Naive thymus-derived CD8-positive, alpha-beta T cell (primary cell): ENCODE results near the gene POT1. TPM values are rescaled to one million over a fixed set of nuclear protein-coding genes. Genes with fewer than 3 reads are reported as not detected.
A peak's percentile ranks its signal among the peaks of the same experiment; 100 is the strongest.
"Not testable (repeated sequence)": the region's sequence is repeated elsewhere in the genome, so short reads cannot be mapped to it uniquely, and the experiment has no call there.

Experiments
- ATAC-seq, 2 donors: fragments of 150-1000 bp; cut with Tn5 transposase in 1 of 2; sonication (Bioruptor Pico), chemical (Tn5 transposase) in 1 of 2; 1 replicate in 1 of 2; 2 replicates in 1 of 2; pipeline ENCODE4 v1.10.0; 2021; ENCODE audit warnings: mild to moderate bottlenecking in 2 of 2, moderate library complexity in 2 of 2
- POLR2A ChIA-PET: fragments of 350-600 bp; sonication (Branson Sonifier 250); formaldehyde crosslinking; loops from one replicate; lab custom pipeline; 2021; ENCODE audit warnings: antibody characterized with exemption; lab: Charles Lee
- DNase-seq, 10 donors: peaks; one replicate each; pipeline versions ENCODE4 v3.0.0 to v3.0.0-alpha.2; 2020 to 2022
- H3K27ac Mint-ChIP-seq, 10 donors: one replicate each; pipeline ENCODE4 v1.8.0; 2020 to 2022; ENCODE audit warnings: mild to moderate bottlenecking in 10 of 10, mixed read lengths in 10 of 10, moderate library complexity in 4 of 10, inconsistent platforms in 1 of 10
- H3K27me3 Mint-ChIP-seq, 5 donors: one replicate each; pipeline ENCODE4 v1.8.0; 2021 to 2022; ENCODE audit warnings: mixed read lengths in 5 of 5
- H3K36me3 Mint-ChIP-seq, 3 donors: one replicate each; pipeline ENCODE4 v1.8.0; 2020 to 2022; ENCODE audit warnings: mixed read lengths in 3 of 3, mild to moderate bottlenecking in 2 of 3, inconsistent platforms in 1 of 3
- H3K4me1 Mint-ChIP-seq, 4 donors: one replicate each; pipeline ENCODE4 v1.8.0; 2021 to 2022; ENCODE audit warnings: mixed read lengths in 4 of 4
- H3K4me3 Mint-ChIP-seq, 10 donors: one replicate each; pipeline ENCODE4 v1.8.0; 2020 to 2022; ENCODE audit warnings: mild to moderate bottlenecking in 10 of 10, mixed read lengths in 10 of 10, moderate library complexity in 6 of 10, inconsistent platforms in 1 of 10
- H3K9me3 Mint-ChIP-seq, 9 donors: one replicate each; pipeline ENCODE4 v1.8.0; 2020 to 2022; ENCODE audit warnings: mixed read lengths in 9 of 9, mild to moderate bottlenecking in 3 of 9, inconsistent platforms in 1 of 9, moderate library complexity in 1 of 9
- polyA plus RNA-seq, 3 donors: library from polyadenylated mRNA; unstranded; fragments of 300-500 nt; fragmentation: Illumina TruSeq; gene quantifications; one replicate each; pipeline ENCODE4 v1.2.3, GENCODE V29; 2021
- total RNA-seq, 8 experiments: library from RNA in 2 of 8; stranded (reverse) in 2 of 8; gene quantifications; one replicate each; pipeline ENCODE4 v1.2.3 and lab custom pipeline; 2021 to 2026

The POT1 gene, protein sequence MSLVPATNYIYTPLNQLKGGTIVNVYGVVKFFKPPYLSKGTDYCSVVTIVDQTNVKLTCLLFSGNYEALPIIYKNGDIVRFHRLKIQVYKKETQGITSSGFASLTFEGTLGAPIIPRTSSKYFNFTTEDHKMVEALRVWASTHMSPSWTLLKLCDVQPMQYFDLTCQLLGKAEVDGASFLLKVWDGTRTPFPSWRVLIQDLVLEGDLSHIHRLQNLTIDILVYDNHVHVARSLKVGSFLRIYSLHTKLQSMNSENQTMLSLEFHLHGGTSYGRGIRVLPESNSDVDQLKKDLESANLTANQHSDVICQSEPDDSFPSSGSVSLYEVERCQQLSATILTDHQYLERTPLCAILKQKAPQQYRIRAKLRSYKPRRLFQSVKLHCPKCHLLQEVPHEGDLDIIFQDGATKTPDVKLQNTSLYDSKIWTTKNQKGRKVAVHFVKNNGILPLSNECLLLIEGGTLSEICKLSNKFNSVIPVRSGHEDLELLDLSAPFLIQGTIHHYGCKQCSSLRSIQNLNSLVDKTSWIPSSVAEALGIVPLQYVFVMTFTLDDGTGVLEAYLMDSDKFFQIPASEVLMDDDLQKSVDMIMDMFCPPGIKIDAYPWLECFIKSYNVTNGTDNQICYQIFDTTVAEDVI
- total RNA-seq (10 to 100 TPM; 29.6 to 36.1 TPM), polyA plus RNA-seq (10 to 100 TPM; 21.8 to 27.1 (median 23.5) TPM), total RNA-seq (lab: John Stamatoyannopoulos, UW) (24.6 to 53.4 (median 36.2) reads per million in 6 experiments)

DNA sequence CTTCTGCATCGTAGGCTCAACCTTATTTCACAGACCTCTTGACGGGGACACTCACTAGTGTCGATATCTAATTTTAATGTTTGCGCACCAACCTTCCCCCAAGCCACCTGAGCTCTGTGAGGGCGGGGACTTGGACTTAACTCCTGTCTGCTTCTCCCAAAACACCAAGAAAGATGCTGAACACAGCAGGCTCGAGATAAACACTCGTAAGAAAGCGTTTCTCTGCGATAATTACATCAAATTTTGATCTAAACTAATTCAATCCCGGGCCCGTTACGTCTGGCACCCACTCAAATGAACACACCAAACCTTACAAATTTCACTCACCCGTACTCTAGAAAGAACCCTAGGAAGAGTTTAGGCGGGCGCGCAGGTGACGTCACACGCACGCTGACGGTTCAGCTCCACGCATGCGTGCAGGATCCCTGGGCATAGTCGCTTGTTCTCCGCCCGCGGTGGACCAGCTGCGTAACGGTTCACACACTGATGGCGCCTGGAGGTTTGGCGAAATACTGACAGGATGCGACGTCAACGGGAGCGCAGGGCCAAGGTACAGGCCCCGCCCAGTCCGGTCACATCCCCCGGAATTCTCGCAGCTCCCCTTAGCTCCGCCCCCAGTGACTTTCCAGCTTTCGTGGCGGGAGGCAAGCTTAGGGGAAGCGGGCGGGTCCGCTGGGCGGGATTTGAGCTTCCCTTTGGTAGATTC is at the start of gene POT1:
TSS of gene POT1 (minus strand) at position 359 of the 706 bp plus-strand sequence. CDS start 32,652 bp downstream, outside the sequence.
- Mint-ChIP-seq H3K27ac (peak within 1 kb of the TSS; percentile 92 to 98 (median 96)), H3K9me3 (no peaks in the 10 kb centered on the region), H3K36me3 (peaks cover 0 to 25% (median 9%) of the 10 kb centered on the region in 3 donors), H3K4me1 (peaks cover 20 to 50% (median 45%) of the 10 kb centered on the region in 4 donors), H3K4me3 (peak within 1 kb of the TSS; percentile 87 to 99 (median 95)), H3K27me3 (no peaks in the 10 kb centered on the region)
- POLR2A ChIA-PET, result interaction anchor here (0.6 kb wide), 2 partner anchors 80 to 86 kb away, joined by 3 to 6 read pairs; no protein-coding TSS in a partner anchor
- peak; percentile 95 for ATAC-seq
- peak; percentile 91 to 98 (median 95) for DNase-seq

DNA sequence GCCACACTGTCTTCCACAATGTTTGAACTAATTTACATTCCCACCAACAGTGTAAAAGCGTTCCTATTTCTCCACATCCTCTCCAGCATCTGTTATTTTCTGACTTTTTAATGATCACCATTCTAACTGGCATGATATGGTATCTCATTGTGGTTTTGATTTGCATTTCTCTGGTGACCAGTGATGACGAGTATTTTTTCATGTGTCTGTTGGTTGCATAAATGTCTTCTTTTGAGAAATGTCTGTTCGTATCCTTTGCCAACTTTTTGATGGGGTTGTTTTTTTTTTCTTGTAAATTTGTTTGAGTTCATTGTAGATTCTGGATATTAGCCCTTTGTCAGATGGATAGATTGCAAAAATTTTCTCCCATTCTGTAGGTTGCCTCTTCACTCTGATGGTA is 45.5 kb upstream of the POT1 start:
- H3K4me1 Mint-ChIP-seq, H3K4me3 Mint-ChIP-seq, ATAC-seq, POLR2A ChIA-PET, H3K27ac Mint-ChIP-seq, DNase-seq, H3K27me3 Mint-ChIP-seq: not testable (repeated sequence)
- H3K9me3 Mint-ChIP-seq, result peaks cover 0 to 67% (median 42%) of the 10 kb centered on the region in 9 donors
- peaks cover 0 to 19% (median 13%) of the 10 kb centered on the region in 3 donors for H3K36me3 Mint-ChIP-seq

DNA sequence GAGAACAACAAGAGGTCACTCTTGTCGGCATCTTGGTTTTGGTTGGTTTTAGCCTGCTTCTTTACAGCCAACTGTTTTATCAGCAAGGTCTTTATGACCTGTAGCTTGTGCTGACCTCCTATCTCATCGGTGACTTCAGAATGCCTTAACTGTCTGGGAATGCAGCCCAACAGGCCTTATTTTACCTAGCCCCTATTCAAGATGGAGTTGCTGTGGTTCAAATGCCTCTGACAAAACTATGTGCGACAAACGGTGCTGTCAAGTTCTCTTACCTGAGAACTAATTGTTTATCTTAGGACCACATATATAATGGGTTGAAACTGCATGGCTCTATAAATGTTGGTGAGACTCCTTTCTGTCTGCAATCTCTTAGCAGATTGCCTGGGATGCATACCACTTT is 35.9 kb upstream of the POT1 start:
- POLR2A ChIA-PET, result no interaction called here
- H3K27ac Mint-ChIP-seq, result no peak overlapping the region
- H3K4me3 Mint-ChIP-seq, result no peak overlapping the region
- H3K36me3 Mint-ChIP-seq, result no peaks in the 10 kb centered on the region
- no peak for ATAC-seq
- H3K27me3 Mint-ChIP-seq, result no peaks in the 10 kb centered on the region
- peaks cover 0 to 6% (median 0%) of the 10 kb centered on the region in 9 donors for H3K9me3 Mint-ChIP-seq
- no peaks in the 10 kb centered on the region for H3K4me1 Mint-ChIP-seq
- no peak for DNase-seq

DNA sequence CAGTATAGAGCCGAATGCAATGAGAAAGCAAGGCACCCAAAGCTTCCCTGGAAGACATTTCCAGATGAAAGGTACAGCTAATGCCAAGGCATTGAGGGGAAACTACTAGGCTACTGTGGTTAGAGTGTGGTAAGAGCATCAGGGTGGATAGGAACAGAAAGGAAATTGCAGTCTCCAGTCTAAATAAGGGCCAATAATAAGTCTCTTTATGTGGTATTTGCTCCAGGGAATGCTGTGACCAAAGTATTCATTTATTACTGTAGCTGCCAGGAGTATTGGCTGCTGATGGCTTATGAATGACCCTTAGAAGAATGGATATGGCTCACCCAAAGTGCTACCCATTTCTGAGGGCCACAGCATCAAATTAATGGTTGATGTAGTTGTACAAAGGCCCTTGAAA is 30.1 kb upstream of the POT1 start:
- Mint-ChIP-seq H3K4me1 (no peaks in the 10 kb centered on the region), H3K27ac (no peak overlapping the region), H3K36me3 (peaks cover 2 to 21% (median 12%) of the 10 kb centered on the region in 3 donors), H3K9me3 (peaks cover 0 to 37% (median 15%) of the 10 kb centered on the region in 9 donors), H3K4me3 (no peak overlapping the region), H3K27me3 (no peaks in the 10 kb centered on the region)
- DNase-seq (no peak), ATAC-seq (no peak)
- POLR2A ChIA-PET, result no interaction called here

DNA sequence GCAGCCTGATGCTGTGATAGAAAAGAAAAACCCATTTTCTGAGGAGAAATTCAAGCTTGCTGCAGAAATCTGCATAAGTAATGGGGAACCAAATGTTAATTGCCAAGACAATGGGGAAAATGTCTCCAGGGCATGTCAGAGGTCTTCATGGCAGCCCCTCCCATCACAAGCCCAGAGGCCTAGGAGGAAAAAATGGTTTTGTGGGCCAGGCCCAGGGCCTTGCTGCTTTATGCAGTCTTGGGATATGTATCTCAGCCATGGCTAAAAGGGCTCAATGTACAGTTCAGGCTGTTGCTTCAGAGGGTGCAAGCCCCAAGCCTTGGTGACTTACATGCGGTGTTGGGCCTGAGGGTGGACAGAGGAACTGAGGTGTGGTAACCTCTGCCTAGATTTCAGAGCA is 28.3 kb upstream of the POT1 start:
- POLR2A ChIA-PET, DNase-seq, H3K27me3 Mint-ChIP-seq, H3K4me3 Mint-ChIP-seq, H3K27ac Mint-ChIP-seq, ATAC-seq, H3K4me1 Mint-ChIP-seq: not testable (repeated sequence)
- peaks cover 0 to 37% (median 15%) of the 10 kb centered on the region in 9 donors for H3K9me3 Mint-ChIP-seq
- peaks cover 2 to 21% (median 12%) of the 10 kb centered on the region in 3 donors for H3K36me3 Mint-ChIP-seq

DNA sequence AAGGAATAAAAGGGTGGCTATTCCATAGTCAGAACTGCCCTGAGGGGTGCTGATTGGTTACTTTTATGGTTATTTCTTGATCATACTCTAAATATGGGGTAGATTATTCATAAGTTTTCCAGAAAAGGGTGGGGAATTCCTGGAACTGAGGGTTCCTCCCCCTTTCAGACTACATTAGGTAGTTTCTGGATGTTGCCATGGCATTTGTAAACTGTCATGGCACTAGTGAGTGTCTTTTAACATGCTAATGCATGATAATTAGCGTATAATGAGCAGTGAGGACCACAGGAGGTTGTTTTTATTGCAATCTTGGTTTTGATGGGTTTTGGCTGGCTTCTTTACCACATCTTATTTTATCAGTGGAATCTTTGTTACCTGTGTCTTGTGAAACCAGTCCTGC is 26.5 kb upstream of the POT1 start:
- H3K4me3 Mint-ChIP-seq, result no peak overlapping the region
- H3K27ac Mint-ChIP-seq, result no peak overlapping the region
- peaks cover 2 to 21% (median 12%) of the 10 kb centered on the region in 3 donors for H3K36me3 Mint-ChIP-seq
- no peaks in the 10 kb centered on the region for H3K27me3 Mint-ChIP-seq
- H3K4me1 Mint-ChIP-seq, result no peaks in the 10 kb centered on the region
- DNase-seq (no peak), ATAC-seq (no peak)
- POLR2A ChIA-PET, result no interaction called here
- peaks cover 0 to 37% (median 15%) of the 10 kb centered on the region in 9 donors for H3K9me3 Mint-ChIP-seq

DNA sequence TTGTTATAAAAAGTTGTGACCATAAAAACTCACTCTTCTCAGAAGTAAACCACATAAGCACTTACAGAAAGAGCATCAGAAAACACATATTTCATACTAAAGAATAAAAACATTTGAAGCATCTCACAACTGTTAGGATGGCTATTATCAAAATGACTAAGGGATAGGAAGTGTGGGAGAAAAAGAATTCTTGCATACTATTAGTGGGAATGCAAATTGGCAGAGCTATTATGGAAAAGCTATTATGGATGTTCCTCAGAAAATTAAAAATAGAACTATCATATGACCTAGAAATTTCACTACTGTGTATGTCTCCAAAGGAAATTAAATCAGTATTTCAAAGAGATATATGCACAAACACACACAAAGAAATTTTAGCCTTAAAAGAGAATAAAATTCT is 25.2 kb upstream of the POT1 start:
- no peak for DNase-seq
- Mint-ChIP-seq H3K36me3 (peaks cover 2 to 19% (median 12%) of the 10 kb centered on the region in 3 donors), H3K27me3 (peaks cover 0 to 1% (median 0%) of the 10 kb centered on the region in 5 donors), H3K27ac (no peak overlapping the region), H3K4me3 (no peak overlapping the region), H3K9me3 (peaks cover 0 to 30% (median 15%) of the 10 kb centered on the region in 9 donors), H3K4me1 (no peaks in the 10 kb centered on the region)
- no peak for ATAC-seq
- POLR2A ChIA-PET, result no interaction called here

DNA sequence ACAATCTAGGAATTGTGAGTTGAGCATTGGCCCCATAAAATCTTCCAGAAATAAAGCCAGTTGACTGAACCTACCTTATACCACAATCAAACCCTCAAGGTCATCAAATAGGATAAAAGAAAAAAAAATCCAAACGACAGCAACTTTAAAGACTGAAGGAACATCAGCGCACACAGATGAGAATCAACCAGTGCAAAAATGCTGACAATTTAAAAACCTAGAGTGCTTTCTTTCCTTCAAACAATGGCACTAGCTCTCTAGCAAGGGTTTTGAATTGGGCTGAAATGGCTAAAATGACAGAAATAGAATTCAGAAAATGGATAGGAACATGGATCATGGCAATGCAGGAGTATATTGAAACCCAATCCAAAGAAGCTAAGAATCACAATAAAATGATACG is 16.1 kb upstream of the POT1 start:
- ATAC-seq, result no peak
- POLR2A ChIA-PET, result no interaction called here
- no peak overlapping the region for H3K4me3 Mint-ChIP-seq
- DNase-seq, result no peak
- H3K9me3 Mint-ChIP-seq, result peaks cover 9 to 33% (median 15%) of the 10 kb centered on the region in 9 donors
- peaks cover 11 to 39% (median 27%) of the 10 kb centered on the region in 3 donors for H3K36me3 Mint-ChIP-seq
- H3K27me3 Mint-ChIP-seq, result peaks cover 0 to 15% (median 3%) of the 10 kb centered on the region in 5 donors
- no peak overlapping the region for H3K27ac Mint-ChIP-seq
- peaks cover 0 to 1% (median 0%) of the 10 kb centered on the region in 4 donors for H3K4me1 Mint-ChIP-seq

DNA sequence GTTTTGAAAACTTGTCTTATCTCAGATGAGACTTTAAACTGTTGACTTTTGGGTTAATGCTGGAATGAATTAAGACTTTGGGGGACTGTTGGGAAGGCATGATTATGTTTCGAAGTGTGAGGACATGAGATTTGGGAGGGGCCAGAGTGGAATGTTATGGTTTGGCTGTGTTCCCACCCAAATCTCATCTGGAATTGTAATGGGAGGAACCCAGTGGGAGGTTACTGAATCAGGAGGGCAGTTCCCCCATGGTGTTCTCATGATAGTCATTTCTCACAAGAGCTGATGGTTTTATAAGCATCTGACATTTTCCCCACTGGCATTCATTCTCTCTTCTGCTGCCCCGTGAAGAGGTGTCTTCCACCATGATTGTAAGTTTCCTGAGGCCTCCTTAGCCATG is 13.8 kb upstream of the POT1 start:
- POLR2A ChIA-PET, result no interaction called here
- H3K27me3 Mint-ChIP-seq, result peaks cover 0 to 14% (median 3%) of the 10 kb centered on the region in 5 donors
- no peak for DNase-seq
- peaks cover 9 to 29% (median 14%) of the 10 kb centered on the region in 9 donors for H3K9me3 Mint-ChIP-seq
- peaks cover 11 to 39% (median 28%) of the 10 kb centered on the region in 3 donors for H3K36me3 Mint-ChIP-seq
- no peak overlapping the region for H3K4me3 Mint-ChIP-seq
- peaks cover 0 to 1% (median 0%) of the 10 kb centered on the region in 4 donors for H3K4me1 Mint-ChIP-seq
- no peak for ATAC-seq
- H3K27ac Mint-ChIP-seq, result no peak overlapping the region

DNA sequence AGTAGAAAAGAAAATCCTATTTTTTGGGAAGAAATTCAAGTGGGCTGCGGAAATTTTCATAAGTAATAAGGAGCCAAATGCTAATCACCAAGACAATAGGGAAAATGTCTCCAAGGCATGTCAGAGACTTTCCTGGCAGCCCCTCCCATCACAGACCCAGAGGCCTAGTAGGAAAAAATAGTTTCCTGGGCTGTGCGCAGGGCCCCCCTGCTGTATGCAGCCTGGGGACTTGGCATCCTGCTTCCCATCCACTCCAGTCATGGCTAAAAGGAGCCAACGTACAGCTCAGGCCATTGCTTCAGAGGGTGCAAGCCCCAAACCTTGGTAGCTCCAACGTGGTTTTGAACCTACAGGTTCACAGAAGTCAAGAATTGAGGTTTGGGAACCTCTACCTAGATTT is 12.8 kb upstream of the POT1 start:
- Mint-ChIP-seq H3K27me3 (peaks cover 0 to 13% (median 3%) of the 10 kb centered on the region in 5 donors), H3K4me3 (no peak overlapping the region), H3K4me1 (peaks cover 0 to 1% (median 0%) of the 10 kb centered on the region in 4 donors), H3K9me3 (peaks cover 5 to 23% (median 8%) of the 10 kb centered on the region in 9 donors), H3K36me3 (peaks cover 11 to 33% (median 24%) of the 10 kb centered on the region in 3 donors), H3K27ac (no peak overlapping the region)
- no peak for ATAC-seq
- POLR2A ChIA-PET, result no interaction called here
- DNase-seq, result no peak

DNA sequence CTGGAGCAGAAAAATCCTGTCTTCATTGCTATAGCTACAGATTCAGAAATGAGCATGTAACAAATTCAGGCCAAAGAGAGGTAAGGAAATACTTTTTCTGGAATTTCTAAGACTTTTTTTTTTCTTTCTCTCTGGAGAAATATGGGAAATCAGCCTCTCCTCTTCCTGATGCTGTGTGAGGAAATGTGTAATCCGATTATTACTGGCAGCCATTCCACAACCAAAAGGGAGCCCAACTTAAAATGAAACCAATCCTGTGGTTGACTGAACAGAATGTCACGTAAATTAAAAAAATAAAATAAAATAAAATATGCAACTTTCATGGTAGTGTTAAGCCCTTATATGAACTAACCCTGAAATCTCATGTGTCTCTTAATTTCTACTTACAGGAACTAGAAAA is 10.7 kb upstream of the POT1 start:
- Mint-ChIP-seq H3K36me3 (peaks cover 11 to 19% (median 16%) of the 10 kb centered on the region in 3 donors), H3K27me3 (peaks cover 0 to 4% (median 0%) of the 10 kb centered on the region in 5 donors), H3K4me1 (peaks cover 0 to 1% (median 0%) of the 10 kb centered on the region in 4 donors), H3K9me3 (peaks cover 0 to 3% (median 0%) of the 10 kb centered on the region in 9 donors), H3K27ac (no peak overlapping the region), H3K4me3 (no peak overlapping the region)
- DNase-seq (no peak), ATAC-seq (no peak)
- POLR2A ChIA-PET, result no interaction called here

DNA sequence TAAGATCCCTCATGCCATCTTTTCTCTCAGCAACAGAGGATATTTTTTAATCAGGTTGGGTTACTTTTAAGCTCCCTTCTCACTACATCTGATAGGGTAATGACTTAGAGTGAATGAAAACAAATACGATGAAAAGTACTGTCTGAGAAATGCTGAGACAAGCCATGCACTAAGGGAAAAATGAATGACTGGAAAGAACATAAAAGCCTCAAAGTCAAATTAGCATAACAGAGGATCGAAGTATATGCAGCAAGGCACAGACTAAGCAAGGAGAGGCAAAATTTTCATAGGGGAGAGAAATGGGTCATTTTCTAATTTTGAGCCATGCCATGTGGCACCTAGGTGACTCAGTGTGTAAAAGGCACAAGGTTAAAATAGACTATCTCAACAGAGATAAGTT is 8.5 kb upstream of the POT1 start:
- ATAC-seq, result no peak
- Mint-ChIP-seq H3K27ac (no peak overlapping the region), H3K9me3 (peaks cover 0 to under 1% (median 0%) of the 10 kb centered on the region in 9 donors), H3K27me3 (peaks cover 0 to 2% (median 0%) of the 10 kb centered on the region in 5 donors), H3K4me3 (no peak overlapping the region), H3K4me1 (no peaks in the 10 kb centered on the region), H3K36me3 (peaks cover 6 to 10% (median 7%) of the 10 kb centered on the region in 3 donors)
- no peak for DNase-seq
- POLR2A ChIA-PET, result no interaction called here
